COLO829 (cell line): Measurements from ENCODE around the gene CA6.
A peak's percentile ranks its signal among the peaks of the same experiment; 100 is the strongest.
"Not testable (repeated sequence)": the region's sequence is repeated elsewhere in the genome, so short reads cannot be mapped to it uniquely, and the experiment has no call there.

Experiments
- DNase-seq: peaks from one replicate; pipeline ENCODE4 v3.0.0; 2012; ENCODE audit warnings: low spot score

CA6 gene

DNA sequence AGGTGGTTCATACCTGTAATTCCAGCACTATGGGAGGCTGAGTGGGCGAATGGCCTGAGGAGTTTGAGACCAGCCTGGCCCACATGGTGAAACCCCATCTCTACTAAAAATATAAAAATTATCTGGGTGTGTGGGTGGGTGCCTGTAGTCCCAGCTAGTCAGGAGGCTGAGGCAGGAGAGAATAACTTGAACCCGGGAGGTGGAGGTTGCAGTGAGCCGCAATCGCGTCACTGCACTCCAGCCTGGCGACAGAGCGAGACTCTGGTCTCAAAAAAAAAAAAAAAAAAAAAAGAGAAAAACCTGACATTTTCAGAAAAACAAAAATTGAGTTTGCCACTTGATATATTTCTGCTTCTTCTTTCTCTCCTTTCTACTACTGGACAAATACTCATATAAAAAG lies 24.3 kb downstream of the CA6 start:
- no peak for DNase-seq

DNA sequence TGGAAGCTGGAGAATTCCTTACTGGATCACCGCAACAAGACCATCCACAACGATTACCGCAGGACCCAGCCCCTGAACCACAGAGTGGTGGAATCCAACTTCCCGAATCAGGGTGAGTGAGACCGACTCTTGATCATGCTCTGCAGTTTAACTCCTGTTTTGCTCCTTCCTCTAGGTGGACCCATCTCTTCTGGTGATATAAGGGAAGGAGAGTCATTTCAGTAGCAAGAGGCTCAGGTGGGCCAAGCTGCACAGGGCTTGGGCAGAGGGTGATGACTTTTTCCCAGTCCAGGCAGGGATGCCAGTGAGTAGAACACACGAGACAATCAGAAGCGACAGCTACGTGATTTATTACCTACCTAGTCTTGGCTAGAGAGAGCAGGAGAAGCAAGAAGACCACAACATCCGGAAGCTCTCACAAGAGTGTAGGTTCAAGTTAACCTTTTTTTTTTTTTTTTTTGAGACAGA lies 25.2 kb downstream of the CA6 start:
- DNase-seq, result no peak

DNA sequence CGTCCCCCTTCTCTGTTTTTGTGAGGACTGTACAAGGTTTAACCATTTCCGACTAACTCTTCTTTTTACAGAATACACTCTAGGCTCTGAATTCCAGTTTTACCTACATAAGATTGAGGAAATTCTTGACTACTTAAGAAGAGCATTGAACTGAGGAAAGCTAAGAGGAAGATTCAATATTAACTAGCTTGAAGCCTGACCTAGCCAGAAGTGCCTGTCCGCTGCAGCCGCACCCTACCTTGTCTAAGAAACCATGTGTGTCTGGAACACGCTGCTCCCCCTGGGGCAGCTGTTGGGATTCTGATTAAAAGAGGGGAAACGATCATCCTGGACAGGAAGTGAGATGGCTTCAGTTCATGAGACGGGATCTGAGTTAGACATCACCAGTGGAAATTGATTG lies 28.9 kb downstream of the CA6 start:
- DNase-seq, result no peak

GRCh38 chr1:8976338-8976737 lies 30.7 kb downstream of the CA6 start:
- DNase-seq, result no peak

DNA sequence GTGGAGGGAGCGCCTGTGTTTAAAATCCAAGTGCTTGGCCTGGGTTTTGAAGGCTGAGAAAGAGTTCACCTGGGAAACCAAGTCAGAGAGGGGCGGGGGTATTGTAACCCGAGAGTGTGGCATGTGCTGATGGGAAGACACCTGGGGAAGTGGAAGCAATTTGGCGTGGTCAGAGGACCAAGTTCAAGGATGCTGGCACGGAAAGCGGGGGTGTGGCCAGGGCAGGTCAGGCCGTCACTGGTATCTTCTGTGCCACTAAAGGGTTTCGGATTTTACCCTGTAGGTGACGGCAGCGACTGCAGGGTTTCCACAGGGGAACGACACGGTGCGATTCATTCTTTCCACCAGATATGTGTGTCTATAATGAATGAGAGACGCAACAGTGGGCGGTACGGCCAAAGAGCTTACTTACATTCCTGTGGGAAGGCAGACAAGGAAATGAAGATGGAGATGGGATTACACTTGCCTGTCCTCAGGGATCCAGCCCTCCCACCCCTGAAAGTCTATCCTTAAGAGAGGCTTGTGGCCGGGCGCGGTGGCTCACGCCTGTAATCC lies 31.3 kb downstream of the CA6 start:
- DNase-seq, result no peak

DNA sequence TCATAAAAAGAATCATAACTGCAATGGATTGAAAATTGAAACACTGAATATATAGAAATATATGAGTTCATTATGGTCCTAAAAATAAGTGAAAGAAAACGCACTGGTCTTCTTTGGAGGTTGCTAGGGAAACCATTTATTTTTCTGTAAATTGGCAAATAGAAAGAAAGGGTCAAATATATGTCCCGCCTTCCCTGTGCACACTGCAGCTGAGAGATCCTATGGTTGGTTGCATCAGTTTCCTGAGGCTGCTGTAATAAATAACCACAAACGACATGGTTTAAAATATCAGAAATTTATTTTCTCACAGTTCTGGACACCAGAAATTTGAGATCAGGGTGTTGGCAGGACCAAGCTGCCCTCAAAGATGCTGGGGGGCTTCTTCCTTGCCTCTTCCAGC lies 35.0 kb downstream of the CA6 start:
- DNase-seq, result no peak

DNA sequence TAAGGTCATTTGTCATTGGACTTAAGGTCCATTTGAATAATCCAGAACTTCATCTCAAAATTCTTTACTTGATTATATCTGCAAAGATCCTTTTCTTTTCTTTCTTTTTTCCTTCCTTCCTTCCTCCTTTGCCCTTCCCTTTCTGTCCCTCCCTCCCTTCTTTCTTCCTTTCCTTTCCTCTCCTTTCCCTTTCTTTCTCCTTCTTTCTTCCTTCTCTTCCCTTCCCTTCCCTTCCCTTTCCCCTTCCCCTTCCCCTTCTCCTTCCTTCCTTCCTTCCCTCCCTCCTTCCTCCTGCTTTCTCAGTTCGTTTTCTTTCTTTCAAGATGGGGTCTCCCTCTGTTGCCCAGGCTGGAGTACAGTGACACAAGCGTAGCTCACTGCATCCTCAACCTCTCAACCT lies 35.5 kb downstream of the CA6 start:
- DNase-seq, result no peak

DNA sequence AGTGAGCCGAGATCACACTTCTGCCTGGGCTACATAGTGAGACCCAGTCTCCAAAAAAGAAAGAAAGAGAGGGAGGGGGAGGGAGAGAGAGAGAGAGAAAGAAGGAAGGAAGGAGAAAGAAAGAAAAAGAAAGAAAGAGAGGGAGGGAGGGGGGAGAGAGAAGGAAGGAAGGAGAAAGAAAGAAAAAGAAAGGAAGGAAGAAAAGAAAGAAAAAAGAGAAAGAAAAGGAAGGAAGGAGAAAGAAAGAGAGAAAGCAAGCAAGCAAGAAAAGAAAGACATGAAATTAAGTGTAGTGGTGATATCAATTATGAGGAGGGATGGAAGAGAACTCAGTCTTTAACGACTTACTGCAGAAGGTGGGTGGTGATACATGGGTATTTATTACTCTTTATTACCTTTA lies 38.5 kb downstream of the CA6 start:
- DNase-seq, result no peak

DNA sequence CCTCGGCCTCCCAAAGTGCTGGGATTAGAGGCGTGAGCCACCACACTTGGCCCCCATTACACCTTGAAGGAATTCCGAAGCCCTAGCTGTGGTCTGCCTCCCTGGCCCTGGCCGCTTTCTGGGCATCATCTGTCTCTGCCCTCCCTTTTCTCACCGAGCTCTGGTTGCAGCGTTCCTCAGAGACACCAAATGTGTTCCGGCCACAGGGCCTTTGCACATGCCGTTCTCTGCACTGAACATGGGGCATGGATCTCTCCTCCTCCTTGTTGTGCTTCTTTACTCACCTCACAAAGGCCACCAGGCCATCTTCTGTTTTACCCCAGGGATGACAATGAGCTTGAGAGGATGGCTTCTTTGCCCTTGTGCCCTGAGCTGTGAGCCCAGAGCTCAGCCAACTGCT lies 39.3 kb downstream of the CA6 start:
- no peak for DNase-seq

GRCh38 chr1:8985915-8986813 lies 40.5 kb downstream of the CA6 start:
- DNase-seq, result no peak

GRCh38 chr1:8986814-8987190 lies 41.1 kb downstream of the CA6 start:
- no peak for DNase-seq

- DNase-seq, result peak; percentile 22
Observed at GRCh38 chr1:8987881-8988617, 42.4 kb downstream of the CA6 start.

DNA sequence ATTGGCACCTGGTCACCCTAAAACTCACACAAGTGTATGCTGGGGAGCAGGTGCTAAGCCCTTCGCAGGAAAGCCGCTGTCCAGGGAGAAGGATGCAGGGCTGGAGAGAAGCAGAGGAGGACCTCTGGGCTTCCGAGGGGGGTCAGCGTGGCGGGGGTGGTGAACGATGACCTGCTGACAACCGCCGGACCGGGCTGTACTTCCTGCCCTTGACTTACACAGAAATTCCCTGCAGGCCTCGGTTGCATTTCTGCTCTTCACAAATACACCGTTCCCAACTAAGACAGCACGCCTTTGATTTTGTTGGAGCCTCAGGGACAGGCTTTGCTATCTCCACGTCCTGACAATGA lies 42.9 kb downstream of the CA6 start:
- DNase-seq, result no peak

DNA sequence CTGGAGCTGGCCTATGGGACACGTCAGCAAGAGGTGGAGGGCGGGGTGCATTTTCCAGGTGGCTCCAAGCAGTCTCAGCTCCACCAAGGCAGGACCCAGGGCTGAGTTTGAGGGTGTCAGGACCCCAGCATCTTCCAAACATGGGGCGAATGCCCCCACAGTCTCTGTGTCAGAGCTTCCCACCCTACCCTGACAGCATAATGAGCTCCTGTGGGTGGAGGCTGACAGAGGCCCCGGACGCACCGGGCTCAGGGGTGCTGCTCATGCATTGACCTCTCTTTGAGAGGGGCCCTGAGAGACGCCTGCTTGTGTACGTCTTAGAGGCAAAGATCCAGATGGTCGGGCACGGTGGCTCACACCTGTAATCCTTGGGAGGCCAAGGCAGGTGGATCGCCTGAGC lies 43.4 kb downstream of the CA6 start:
- DNase-seq, result no peak

- DNase-seq, result no peak
Observed at GRCh38 chr1:8989821-8990220, 44.2 kb downstream of the CA6 start.

- no peak for DNase-seq
Observed at GRCh38 chr1:8992936-8993687, 47.4 kb downstream of the CA6 start.

GRCh38 chr1:8993962-8994675 lies 48.5 kb downstream of the CA6 start:
- DNase-seq, result not testable (repeated sequence)

- DNase-seq, result not testable (repeated sequence)
Observed at GRCh38 chr1:9001534-9002214, 56.0 kb downstream of the CA6 start.

DNA sequence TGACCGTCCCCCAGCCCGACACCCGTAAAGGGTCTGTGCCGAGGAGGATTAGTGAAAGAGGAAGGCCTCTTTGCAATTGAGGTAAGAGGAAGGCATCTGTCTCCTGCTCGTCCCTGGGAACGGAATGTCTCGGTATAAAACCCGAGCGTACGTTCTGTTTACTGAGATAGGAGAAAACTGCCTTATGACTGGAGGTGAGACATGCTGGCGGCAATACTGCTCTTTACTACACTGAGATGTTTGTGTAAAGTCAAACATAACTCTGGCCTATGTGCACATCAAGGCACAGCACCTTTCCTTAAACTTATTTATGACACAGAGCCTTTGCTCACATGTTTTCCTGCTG lies 56.5 kb downstream of the CA6 start:
- DNase-seq, result not testable (repeated sequence)

GRCh38 chr1:9004031-9004699 lies 58.5 kb downstream of the CA6 start:
- no peak for DNase-seq
